ENCODE measurements around the gene FBN3. TPM values are rescaled to one million over a fixed set of nuclear protein-coding genes. Genes with fewer than 3 reads are reported as not detected.

FBN3 gene
- polyA plus RNA-seq, 1 donor (not counting 4 experiments of a cell fraction or from before 2014, with no cell fraction given), result not detected

DNA sequence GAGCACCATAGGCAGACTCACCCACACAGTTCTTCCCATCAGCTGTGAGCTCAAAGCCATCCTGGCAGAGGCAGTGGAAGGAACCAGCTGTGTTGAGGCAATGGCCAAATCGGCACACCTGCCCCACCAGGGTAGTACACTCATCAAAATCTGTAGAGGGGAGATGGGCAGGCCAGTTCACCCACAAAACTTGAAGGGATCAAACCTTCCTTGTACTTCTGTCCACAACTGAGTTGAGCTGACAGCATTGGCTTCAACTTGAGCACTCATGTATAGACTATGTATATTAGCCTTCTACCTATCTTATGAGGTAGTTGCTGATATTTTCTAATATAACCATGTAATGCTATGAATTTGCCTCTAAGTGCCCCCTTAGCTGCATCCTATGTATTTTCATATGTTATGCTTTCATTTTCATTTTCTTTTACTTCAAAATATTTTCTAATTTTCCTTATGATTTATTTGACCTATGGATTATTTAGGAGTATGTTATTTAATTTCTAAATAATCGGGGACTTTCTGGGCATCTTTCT is 54.0 kb downstream of the FBN3 start:
- Histone ChIP-seq H3K4me1 (ENCODE audit: control insufficient read depth, extremely low read depth, insufficient read depth, low read length) (no peaks in the 10 kb centered on the region), H3K27me3 (ENCODE audit: control insufficient read depth, extremely low read depth, insufficient read depth, low read length) (no peaks in the 10 kb centered on the region), H2AFZ (ENCODE audit: control insufficient read depth, low read length) (no peak overlapping the region), H3K27ac (ENCODE audit: control insufficient read depth, insufficient read depth, low read length) (no peak overlapping the region), H3K36me3 (ENCODE audit: control insufficient read depth in 2 of 2, extremely low read depth in 1 of 2, insufficient read depth in 2 of 2, low read length in 2 of 2) (no peaks in the 10 kb centered on the region), H3K4me2 (ENCODE audit: control insufficient read depth, extremely low read depth, insufficient read depth, low read depth, low read length) (no peak overlapping the region), H3K9ac (ENCODE audit: control insufficient read depth, extremely low read depth, insufficient read depth, low read length) (no peak overlapping the region), H4K20me1 (ENCODE audit: control insufficient read depth, extremely low read depth, insufficient read depth, low read length) (no peaks in the 10 kb centered on the region), H3K9me3 (ENCODE audit: control insufficient read depth, low read depth, low read length) (peaks cover 7% of the 10 kb centered on the region), H3K79me2 (ENCODE audit: control insufficient read depth, insufficient read depth, low read length) (no peaks in the 10 kb centered on the region), H3K4me3 (ENCODE audit: control insufficient read depth in 2 of 3, extremely low read depth in 1 of 3, insufficient read depth in 2 of 3, low read depth in 1 of 3, low read length in 3 of 3) (no peak overlapping the region), H3K9me1 (ENCODE audit: control insufficient read depth, extremely low read depth, insufficient read depth, low read length) (no peaks in the 10 kb centered on the region)
- no peak for TF ChIP-seq EZH2 (IDR thresholded peaks at IDR 0.05; ENCODE audit: low read length)
- TF ChIP-seq, protein P1, sequence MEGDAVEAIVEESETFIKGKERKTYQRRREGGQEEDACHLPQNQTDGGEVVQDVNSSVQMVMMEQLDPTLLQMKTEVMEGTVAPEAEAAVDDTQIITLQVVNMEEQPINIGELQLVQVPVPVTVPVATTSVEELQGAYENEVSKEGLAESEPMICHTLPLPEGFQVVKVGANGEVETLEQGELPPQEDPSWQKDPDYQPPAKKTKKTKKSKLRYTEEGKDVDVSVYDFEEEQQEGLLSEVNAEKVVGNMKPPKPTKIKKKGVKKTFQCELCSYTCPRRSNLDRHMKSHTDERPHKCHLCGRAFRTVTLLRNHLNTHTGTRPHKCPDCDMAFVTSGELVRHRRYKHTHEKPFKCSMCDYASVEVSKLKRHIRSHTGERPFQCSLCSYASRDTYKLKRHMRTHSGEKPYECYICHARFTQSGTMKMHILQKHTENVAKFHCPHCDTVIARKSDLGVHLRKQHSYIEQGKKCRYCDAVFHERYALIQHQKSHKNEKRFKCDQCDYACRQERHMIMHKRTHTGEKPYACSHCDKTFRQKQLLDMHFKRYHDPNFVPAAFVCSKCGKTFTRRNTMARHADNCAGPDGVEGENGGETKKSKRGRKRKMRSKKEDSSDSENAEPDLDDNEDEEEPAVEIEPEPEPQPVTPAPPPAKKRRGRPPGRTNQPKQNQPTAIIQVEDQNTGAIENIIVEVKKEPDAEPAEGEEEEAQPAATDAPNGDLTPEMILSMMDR (optimal IDR thresholded peaks at IDR 0.05 in 1 of 3, IDR thresholded peaks at IDR 0.05 in 1 of 3, conservative IDR thresholded peaks at IDR 0.05 in 1 of 3; ENCODE audit: extremely low read depth in 1 of 3, insufficient read depth in 2 of 3, low read length in 3 of 3), result no peak
- FAIRE-seq (no peak), DNase-seq (ENCODE audit: low read depth, low spot score) (no peak)
- dilution Hi-C loops (cut with MboI; ENCODE audit: extremely low pct_ligation_motif_present, low sequenced_read_pairs), result no loop called here

DNA sequence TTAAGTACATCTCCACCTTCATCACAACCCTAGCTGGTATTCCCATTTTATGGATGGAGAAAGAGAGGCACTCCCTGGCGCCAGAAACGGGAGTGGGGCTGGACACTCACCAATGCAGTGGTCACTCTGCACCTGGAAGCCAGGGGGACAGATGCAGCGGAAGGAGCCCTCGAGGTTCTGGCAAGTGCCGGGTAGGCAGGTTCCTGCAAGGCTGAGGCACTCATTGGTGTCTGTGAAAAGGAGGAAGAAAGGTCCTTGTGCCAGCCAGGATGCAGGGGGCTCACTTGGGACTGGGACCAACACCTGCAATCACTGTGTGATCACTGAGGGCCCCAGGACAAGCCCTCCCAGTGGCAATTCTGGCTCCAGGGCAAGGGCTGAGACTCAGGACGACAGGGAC is 55.1 kb downstream of the FBN3 start:
- FAIRE-seq, result no peak

More for the DNA sequence above, 55.1 kb downstream of the FBN3 start:
- no peaks in the 10 kb centered on the region for H4K20me1 ChIP-seq (ENCODE audit: control insufficient read depth, extremely low read depth, insufficient read depth, low read length)
- no peak overlapping the region for H3K27ac ChIP-seq (ENCODE audit: control insufficient read depth, insufficient read depth, low read length)
- H3K9ac ChIP-seq (ENCODE audit: control insufficient read depth, extremely low read depth, insufficient read depth, low read length), result no peak overlapping the region
- no peaks in the 10 kb centered on the region for H3K4me1 ChIP-seq (ENCODE audit: control insufficient read depth, extremely low read depth, insufficient read depth, low read length)
- H3K9me3 ChIP-seq (ENCODE audit: control insufficient read depth, low read depth, low read length), result peaks cover 7% of the 10 kb centered on the region
- TF ChIP-seq, protein P1 (optimal IDR thresholded peaks at IDR 0.05 in 1 of 3, IDR thresholded peaks at IDR 0.05 in 1 of 3, conservative IDR thresholded peaks at IDR 0.05 in 1 of 3; ENCODE audit: extremely low read depth in 1 of 3, insufficient read depth in 2 of 3, low read length in 3 of 3), result no peak
- TF ChIP-seq EZH2 (IDR thresholded peaks at IDR 0.05; ENCODE audit: low read length), result no peak
- no peak overlapping the region for H3K4me3 ChIP-seq (ENCODE audit: control insufficient read depth in 2 of 3, extremely low read depth in 1 of 3, insufficient read depth in 2 of 3, low read depth in 1 of 3, low read length in 3 of 3)
- no peaks in the 10 kb centered on the region for H3K36me3 ChIP-seq (ENCODE audit: control insufficient read depth in 2 of 2, extremely low read depth in 1 of 2, insufficient read depth in 2 of 2, low read length in 2 of 2)
- dilution Hi-C loops (cut with MboI; ENCODE audit: extremely low pct_ligation_motif_present, low sequenced_read_pairs), result no loop called here
- H3K27me3 ChIP-seq (ENCODE audit: control insufficient read depth, extremely low read depth, insufficient read depth, low read length), result no peaks in the 10 kb centered on the region
- H3K79me2 ChIP-seq (ENCODE audit: control insufficient read depth, insufficient read depth, low read length), result no peaks in the 10 kb centered on the region
- H2AFZ ChIP-seq (ENCODE audit: control insufficient read depth, low read length), result no peak overlapping the region
- no peaks in the 10 kb centered on the region for H3K9me1 ChIP-seq (ENCODE audit: control insufficient read depth, extremely low read depth, insufficient read depth, low read length)
- DNase-seq (ENCODE audit: low read depth, low spot score), result no peak
- no peak overlapping the region for H3K4me2 ChIP-seq (ENCODE audit: control insufficient read depth, extremely low read depth, insufficient read depth, low read depth, low read length)

All from keratinocyte (primary cell).